Testis (tissue), 3 donors: Measurements from ENCODE around the gene C7. TPM values are rescaled to one million over a fixed set of nuclear protein-coding genes. Genes with fewer than 3 reads are reported as not detected.

Source experiments
- DNase-seq: peaks from one replicate; pipeline ENCODE4 v3.0.0-alpha.2; 2019
- H3K27ac ChIP-seq, 2 donors: fragments of 200-600 bp; sonication (generic); one replicate each; pipeline ENCODE4 v1.5.1; 2019
- H3K27me3 ChIP-seq: fragments of 200-600 bp; sonication (generic); one replicate; pipeline ENCODE4 v1.5.1; 2019
- H3K36me3 ChIP-seq: fragments of 200-600 bp; sonication (generic); one replicate; pipeline ENCODE4 v1.5.1; 2017; ENCODE audit warnings: low read depth; ENCODE audit errors: missing control alignments
- H3K4me1 ChIP-seq: fragments of 200-600 bp; sonication (generic); one replicate; pipeline ENCODE4 v1.5.1; 2019
- H3K4me3 ChIP-seq, 2 donors: fragments of 200-600 bp; sonication (generic); one replicate each; pipeline ENCODE4 v1.5.1; 2017 to 2019
- H3K9me3 ChIP-seq: fragments of 200-600 bp; sonication (generic); one replicate; pipeline ENCODE4 v1.5.1; 2017
- CTCF ChIP-seq, 3 experiments: fragments of 450-650 bp in 2 of 3; fragments of 200-600 bp in 1 of 3; sonication (generic) in 1 of 3; IDR thresholded peaks; one replicate each; pipeline ENCODE4 v1.5.1; 2016 to 2019; ENCODE audit warnings: antibody characterized with exemption in 3 of 3, mild to moderate bottlenecking in 2 of 3, moderate library complexity in 1 of 3
- POLR2A ChIP-seq: fragments of 450-650 bp; IDR thresholded peaks from one replicate; pipeline ENCODE4 v1.6.1; 2017; ENCODE audit warnings: antibody characterized with exemption, mild to moderate bottlenecking, moderate library complexity
- WGBS, 2 donors: methylation state at CpG; one replicate each; pipeline ENCODE4 v1.1.5; 2018; 5-methylcytosine and 5-hydroxymethylcytosine counted together
- intact Hi-C: fragments of 100-400 bp; cut with DNase I; formaldehyde crosslinking; loops from one replicate; pipeline ENCODE4 v1.15.1; 2023; ENCODE audit warnings: low total_unique reads
- polyA plus RNA-seq: library from polyadenylated mRNA; stranded (reverse); fragments of 350-450 nt; fragmentation: Illumina TruSeq; extraction: RNeasy Lipid Tissue Mini Kit (QIAGEN cat#74804); gene quantifications from one replicate; pipeline ENCODE4 v1.2.3, GENCODE V29; 2014; ENCODE audit warnings: low read depth, low replicate concordance; ENCODE audit not compliant: insufficient read depth
- total RNA-seq, 2 donors: library from RNA; depleted of rRNA; stranded (reverse); fragments of >200 nt; gene quantifications; one replicate each; pipeline ENCODE4 v1.2.3, GENCODE V29; 2016

C7 gene
- total and polyA plus RNA-seq, 3 donors from 2014 or later: 147 to 330 (median 165) TPM

- Histone ChIP-seq H3K4me1 (no peaks in the 10 kb centered on the region), H3K27me3 (no peaks in the 10 kb centered on the region), H3K4me3 (no peak overlapping the region), H3K27ac (peak overlapping the region in 1 of 2 donors; percentile 69), H3K9me3 (no peaks in the 10 kb centered on the region), H3K36me3 (no peaks in the 10 kb centered on the region)
- peak; percentile 75 for DNase-seq
- WGBS, 2 donors: 17 to 22% methylated on average over 2 of the region's 2 CpGs
- TF ChIP-seq POLR2A: no peak
- TF ChIP-seq CTCF (IDR thresholded peaks at IDR 0.05): no peak
- intact Hi-C loops: no loop called here
Measured at GRCh38 chr5:40991168-40991980, 82.1 kb downstream of the C7 start.

GRCh38 chr5:40991981-40992559, 82.8 kb downstream of the C7 start:
- TF ChIP-seq CTCF (IDR thresholded peaks at IDR 0.05) (no peak), POLR2A (no peak)
- no peaks in the 10 kb centered on the region for H3K27me3 ChIP-seq
- no peak for DNase-seq
- no peaks in the 10 kb centered on the region for H3K36me3 ChIP-seq
- no peak overlapping the region for H3K4me3 ChIP-seq
- intact Hi-C loops: no loop called here
- H3K4me1 ChIP-seq: no peaks in the 10 kb centered on the region
- H3K9me3 ChIP-seq: no peaks in the 10 kb centered on the region
- peak overlapping the region in 1 of 2 donors; percentile 69 for H3K27ac ChIP-seq
- WGBS, 2 donors: 70 to 86% methylated on average over 5 of the region's 5 CpGs

GRCh38 chr5:40995801-40996586, 86.7 kb downstream of the C7 start:
- Histone ChIP-seq H3K4me3 (no peak overlapping the region), H3K27me3 (no peaks in the 10 kb centered on the region), H3K27ac (no peak overlapping the region), H3K4me1 (no peaks in the 10 kb centered on the region), H3K9me3 (no peaks in the 10 kb centered on the region), H3K36me3 (no peaks in the 10 kb centered on the region)
- intact Hi-C loops: no loop called here
- WGBS, 2 donors: 93 to 98% methylated on average over 5 of the region's 5 CpGs
- DNase-seq: no peak
- no peak for TF ChIP-seq POLR2A
- TF ChIP-seq CTCF (IDR thresholded peaks at IDR 0.05): no peak

GRCh38 chr5:40999142-40999541, 89.8 kb downstream of the C7 start:
- DNase-seq: no peak
- Histone ChIP-seq H3K27ac (no peak overlapping the region), H3K9me3 (no peaks in the 10 kb centered on the region), H3K4me1 (no peaks in the 10 kb centered on the region), H3K4me3 (no peak overlapping the region), H3K27me3 (no peaks in the 10 kb centered on the region), H3K36me3 (no peaks in the 10 kb centered on the region)
- intact Hi-C loops: no loop called here
- 79 to 85% methylated on average over 1 of the region's 1 CpG for WGBS, 2 donors
- TF ChIP-seq CTCF (IDR thresholded peaks at IDR 0.05): no peak
- no peak for TF ChIP-seq POLR2A
